Brain microvascular endothelial cell (primary cell): Measurements from ENCODE around the gene FUBP1.
"Not testable (repeated sequence)": the region's sequence is repeated elsewhere in the genome, so short reads cannot be mapped to it uniquely, and the experiment has no call there.

ENCODE experiments used
- DNase-seq: peaks from one replicate; pipeline ENCODE4 v3.0.0-alpha.2; 2020
- H3K27ac ChIP-seq: fragments of 250-450 bp; sonication (Bioruptor Pico); 2 replicates; pipeline ENCODE4 v1.5.1; 2020; ENCODE audit warnings: mild to moderate bottlenecking, moderate library complexity
- H3K27me3 ChIP-seq: fragments of 250-450 bp; sonication (Bioruptor Pico); replicated peaks from 2 replicates; pipeline ENCODE4 v1.5.1; 2020; ENCODE audit warnings: mild to moderate bottlenecking
- H3K36me3 ChIP-seq: fragments of 250-450 bp; sonication (Bioruptor Pico); replicated peaks from 2 replicates; pipeline ENCODE4 v1.5.1; 2020; ENCODE audit warnings: mild to moderate bottlenecking
- H3K4me3 ChIP-seq: 2 replicates; pipeline ENCODE4 v1.5.1; 2011; ENCODE audit warnings: low read depth, mild to moderate bottlenecking, control low read depth, low read length, moderate library complexity
- CTCF ChIP-seq: IDR thresholded peaks from 2 replicates; pipeline ENCODE4 v1.5.1; 2011; ENCODE audit warnings: low read depth, mild to moderate bottlenecking, moderate library complexity, low read length, control low read depth, inconsistent platforms; ENCODE audit errors: missing control alignments
- in situ Hi-C: cut with HindIII; loops from 2 replicates; pipeline ENCODE4 v1.10.0; 2017; ENCODE audit warnings: low sequenced_read_pairs, low pct_ligation_motif_present

Gene FUBP1

GRCh38 chr1:77984629-77985028 lies 5.8 kb upstream of the FUBP1 start:
- DNase-seq, result no peak
- H3K27ac ChIP-seq, result no peak overlapping the region
- no peak for TF ChIP-seq CTCF
- H3K36me3 ChIP-seq, result no peaks in the 10 kb centered on the region
- in situ Hi-C loops, result no loop called here
- no peaks in the 10 kb centered on the region for H3K27me3 ChIP-seq
- H3K4me3 ChIP-seq, result no peak overlapping the region

- no peak overlapping the region for H3K27ac ChIP-seq
- no peaks in the 10 kb centered on the region for H3K27me3 ChIP-seq
- no peaks in the 10 kb centered on the region for H3K36me3 ChIP-seq
- no peak for TF ChIP-seq CTCF
- in situ Hi-C loops, result no loop called here
- H3K4me3 ChIP-seq, result no peak overlapping the region
- no peak for DNase-seq
Observed at GRCh38 chr1:77983997-77984355, 5.1 kb upstream of the FUBP1 start.

- H3K27me3 ChIP-seq, DNase-seq: not testable (repeated sequence)
Observed at GRCh38 chr1:77983352-77983996, 4.6 kb upstream of the FUBP1 start.

GRCh38 chr1:77978293-77978968 lies 441 bp downstream of the FUBP1 start:
- Histone ChIP-seq H3K27me3 (no peaks in the 10 kb centered on the region), H3K36me3 (peaks cover 5% of the 10 kb centered on the region), H3K4me3 (peak overlapping the region; percentile 66), H3K27ac (peak overlapping the region; percentile 98)
- peak; percentile 89 for DNase-seq
- TF ChIP-seq CTCF, result no peak
- in situ Hi-C loops, result no loop called here

More at GRCh38 chr1:77983352-77983996, 4.6 kb upstream of the FUBP1 start:
- H3K36me3 ChIP-seq, H3K4me3 ChIP-seq, in situ Hi-C loops, H3K27ac ChIP-seq: not testable (repeated sequence)

GRCh38 chr1:77977989-77978292 lies 931 bp downstream of the FUBP1 start:
- H3K27ac ChIP-seq, result peak overlapping the region; percentile 98
- TF ChIP-seq CTCF, result no peak
- H3K27me3 ChIP-seq, result no peaks in the 10 kb centered on the region
- in situ Hi-C loops, result no loop called here
- H3K4me3 ChIP-seq, result peak overlapping the region; percentile 66
- H3K36me3 ChIP-seq, result peaks cover 5% of the 10 kb centered on the region
- no peak for DNase-seq

GRCh38 chr1:77976433-77977076 lies 2.3 kb downstream of the FUBP1 start:
- no peak for TF ChIP-seq CTCF
- Histone ChIP-seq H3K36me3 (peaks cover 5% of the 10 kb centered on the region), H3K27ac (no peak overlapping the region), H3K4me3 (peak overlapping the region; percentile 66), H3K27me3 (no peaks in the 10 kb centered on the region)
- in situ Hi-C loops, result no loop called here
- DNase-seq, result no peak
